K562 (cell line): ENCODE results near the gene MGA. TPM values are rescaled to one million over a fixed set of nuclear protein-coding genes. Genes with fewer than 3 reads are reported as not detected.

ENCODE experiments used
- ATAC-seq: fragments of 200-7000 bp; cut with Tn5 transposase; 3 replicates; pipeline ENCODE4 v1.9.1; 2020; ENCODE audit warnings: moderate library complexity
- BruUV-seq: library from RNA; stranded (reverse); fragments of 400-500 nt; replicated peaks from 2 replicates; lab custom pipeline; 2021; lab: Mats Ljungman, UMichigan
- CTCF ChIA-PET: fragments of 300-600 bp; formaldehyde crosslinking; extraction: SDS; loops from one replicate; lab custom pipeline; 2021; ENCODE audit warnings: low intra/inter-chr PET ratio; lab: Yijun Ruan, JAX
- POLR2A ChIA-PET: fragments of 300-600, 350-650 bp; sonication (Branson Sonifier 250); formaldehyde crosslinking; extraction: SDS; loops from one replicate; lab custom pipeline; 2021; ENCODE audit warnings: antibody characterized with exemption, inconsistent platforms; lab: Yijun Ruan, JAX
- DNase-seq, 4 experiments: peaks; one replicate each; pipeline versions ENCODE4 v3.0.0 to v3.0.0-alpha.2; 2011 to 2018; ENCODE audit warnings: low spot score in 3 of 4, mixed read lengths in 3 of 4; ENCODE audit errors: extremely low read depth in 1 of 4
- FAIRE-seq: peaks from 2 replicates; lab custom pipeline; 2011; peaks lifted over from hg19 to GRCh38; lab: Jason Lieb, UNC
- H2AFZ ChIP-seq: 2 replicates; pipeline ENCODE4 v1.6.0; 2011; ENCODE audit warnings: low read depth, low read length, control low read depth, inconsistent platforms
- H3K27ac ChIP-seq: fragments of 200-600 bp; 3 replicates; pipeline ENCODE4 v1.8.0; 2011; ENCODE audit warnings: low read depth, mild to moderate bottlenecking, control low read depth, inconsistent platforms, low read length, moderate library complexity, mixed read lengths; ENCODE audit errors: extremely low read depth
- H3K27me3 ChIP-seq, 2 experiments: fragments of 300-600 bp in 1 of 2; 2 replicates in 1 of 2; 3 replicates in 1 of 2; pipeline versions ENCODE4 v1.6.0 to v1.8.0; 2011; ENCODE audit warnings: inconsistent platforms in 2 of 2, low read length in 2 of 2, mild to moderate bottlenecking in 1 of 2, mixed read lengths in 1 of 2, moderate library complexity in 1 of 2; ENCODE audit not compliant: control insufficient read depth in 2 of 2, insufficient read depth in 2 of 2
- H3K36me3 ChIP-seq: fragments of 300-600 bp; 3 replicates; pipeline ENCODE4 v1.8.0; 2011; ENCODE audit warnings: mild to moderate bottlenecking, low read length, inconsistent platforms; ENCODE audit not compliant: control insufficient read depth, insufficient read depth
- H3K4me1 ChIP-seq, 2 experiments: fragments of 200-600 bp in 1 of 2; replicated peaks in 1 of 2; 2 replicates in 1 of 2; 3 replicates in 1 of 2; pipeline versions ENCODE4 v1.5.1 to v1.8.0; 2011; ENCODE audit warnings: inconsistent platforms in 2 of 2, low read length in 2 of 2, mild to moderate bottlenecking in 1 of 2, mixed read lengths in 1 of 2, moderate library complexity in 1 of 2; ENCODE audit not compliant: control insufficient read depth in 2 of 2, insufficient read depth in 2 of 2
- H3K4me2 ChIP-seq: 2 replicates; pipeline ENCODE4 v1.6.1; 2011; ENCODE audit warnings: low read length, control low read depth, inconsistent platforms, mixed read lengths; ENCODE audit not compliant: insufficient read depth
- H3K4me3 ChIP-seq: fragments of 200-600 bp; sonication (generic), shearing (Covaris generic); 2 replicates; pipeline ENCODE4 v1.5.1; 2016; ENCODE audit warnings: control low read depth, inconsistent platforms
- H3K79me2 ChIP-seq: fragments of 200-600 bp; 3 replicates; pipeline ENCODE4 v1.8.0; 2011; ENCODE audit warnings: low read length, inconsistent platforms; ENCODE audit not compliant: control insufficient read depth, insufficient read depth
- H3K9ac ChIP-seq, 2 experiments: 2 replicates each; pipeline versions ENCODE4 v1.6.0 to v1.6.1; 2011; ENCODE audit warnings: low read depth in 2 of 2, low read length in 2 of 2, control low read depth in 1 of 2, inconsistent platforms in 1 of 2, mild to moderate bottlenecking in 1 of 2, mixed read lengths in 1 of 2; ENCODE audit not compliant: insufficient read depth in 1 of 2
- H3K9me1 ChIP-seq: one replicate; pipeline ENCODE4 v1.6.0; 2011; ENCODE audit warnings: inconsistent platforms, mild to moderate bottlenecking, low read length, moderate library complexity; ENCODE audit not compliant: control insufficient read depth, insufficient read depth
- H3K9me3 ChIP-seq: replicated peaks from 2 replicates; pipeline ENCODE4 v1.5.1; 2011; ENCODE audit warnings: low read depth, low read length, inconsistent platforms; ENCODE audit not compliant: control insufficient read depth, insufficient read depth
- H4K20me1 ChIP-seq: replicated peaks from 2 replicates; pipeline ENCODE4 v1.6.1; 2011; ENCODE audit warnings: low read length, inconsistent platforms, mixed read lengths; ENCODE audit not compliant: control insufficient read depth, insufficient read depth
- AFF1 ChIP-seq, 2 experiments: fragments of 450-650 bp; IDR thresholded peaks; 2 replicates each; pipeline ENCODE4 v1.6.1; 2018; ENCODE audit warnings: mild to moderate bottlenecking in 2 of 2, low read depth in 1 of 2; ENCODE audit not compliant: partially characterized antibody in 2 of 2
- ATF4 ChIP-seq: fragments of 450-650 bp; formaldehyde crosslinking; IDR thresholded peaks from 2 replicates; pipeline ENCODE4 v1.4.0; 2022; ENCODE audit warnings: mild to moderate bottlenecking, moderate library complexity
- CBX5 ChIP-seq: IDR thresholded peaks from 2 replicates; pipeline ENCODE4 v1.6.1; 2014; ENCODE audit warnings: low read depth, borderline replicate concordance
- ELF1 ChIP-seq: fragments of 200-800 bp; sonication (Bioruptor generic); IDR thresholded peaks from 2 replicates; pipeline ENCODE4 v1.6.1; 2016; ENCODE audit warnings: missing genetic modification characterization, missing compliant biosample characterization
- ZBTB43 ChIP-seq: sonication (generic); formaldehyde crosslinking; IDR thresholded peaks from 2 replicates; pipeline ENCODE4 v1.8.0; 2023; ENCODE audit warnings: mild to moderate bottlenecking, missing genetic modification reagents
- ZNF512 ChIP-seq: IDR thresholded peaks from 2 replicates; pipeline ENCODE4 v1.6.1; 2016; ENCODE audit warnings: missing genetic modification characterization, missing compliant biosample characterization
- ZNF764 ChIP-seq: fragments of 250-450 bp; sonication (Bioruptor Pico); IDR thresholded peaks from 2 replicates; pipeline ENCODE4 v1.4.0; 2020; ENCODE audit warnings: low read depth, mild to moderate bottlenecking, moderate library complexity
- WGBS: fragments of 100-300 bp; shearing (Covaris generic); methylation state at CpG from one replicate; pipeline ENCODE4 v1.1.6; 2016; ENCODE audit warnings: low coverage, mixed read lengths; ENCODE audit not compliant: insufficient coverage; ENCODE audit errors: missing lambda C conversion rate; 5-methylcytosine and 5-hydroxymethylcytosine counted together
- in situ Hi-C: fragments of 300-500 bp; cut with MboI; formaldehyde crosslinking; loops from 4 replicates; pipeline ENCODE4 v1.15.0; 2018; ENCODE audit warnings: inconsistent platforms, mixed read lengths
- intact Hi-C: fragments of 100-400 bp; cut with micrococcal nuclease; formaldehyde crosslinking; loops from 2 replicates; pipeline ENCODE4 v1.14.2; 2022
- polyA plus RNA-seq, 8 experiments: library from polyadenylated mRNA; depleted of rRNA in 4 of 8; stranded (reverse) in 5 of 8; unstranded in 3 of 8; fragments of >200 nt; fragmentation: Nextera tagmentation in 2 of 8; fragmentation: Illumina TruSeq in 1 of 8; extraction: Ambion mirVana in 2 of 8; extraction: Trizol in 1 of 8; gene quantifications; 2 replicates each; pipeline versions ENCODE4 v1.2.1 to v1.2.3, GENCODE V29; 2011 to 2014; ENCODE audit warnings: inconsistent platforms in 1 of 8, missing spikeins in 1 of 8
- total RNA-seq, 7 experiments: library from RNA; depleted of rRNA in 6 of 7; stranded (reverse); fragments of >200 nt in 6 of 7; fragmentation: Illumina TruSeq in 2 of 7; extraction: Trizol in 2 of 7; gene quantifications; 2 replicates each; pipeline versions ENCODE4 v1.2.1 to v1.2.3, GENCODE V29; 2011 to 2021; ENCODE audit warnings: low replicate concordance in 1 of 7

Gene MGA
- total and polyA plus RNA-seq, 9 of the 15 experiments (the other 6 are each of a cell fraction or from before 2014, with no cell fraction given), result 4.7 to 56.1 (median 21.1) TPM

- no peaks in the 10 kb centered on the region for H4K20me1 ChIP-seq
- no peak overlapping the region for H3K27ac ChIP-seq
- H3K9ac ChIP-seq, result no peak overlapping the region
- H3K4me3 ChIP-seq, result no peak overlapping the region
- 0 out of 2 replicates have a peak, but pooled peaks cover 1% of the 10 kb centered on the region for H3K9me3 ChIP-seq
- H3K4me1 ChIP-seq, result no peaks in the 10 kb centered on the region; a peak in 1 of 5 replicates
- CTCF ChIA-PET, result no interaction called here
- H3K79me2 ChIP-seq, result no peaks in the 10 kb centered on the region
- intact Hi-C loops, result no loop called here
- no TSS peak for BruUV-seq
- 17% methylated on average over 1 of the region's 1 CpG for WGBS
- ATAC-seq, result no peak
- DNase-seq, result no peak
- H2AFZ ChIP-seq, result no peak overlapping the region
- H3K9me1 ChIP-seq, result no peaks in the 10 kb centered on the region
- in situ Hi-C loops, result no loop called here
- H3K27me3 ChIP-seq, result no peaks in the 10 kb centered on the region
- TF ChIP-seq CBX5 (no peak), ZNF764 (CRISPR knock-in tag) (no peak), ZNF512 (tag) (peak; percentile 28)
- no peak for FAIRE-seq
- no peaks in the 10 kb centered on the region for H3K36me3 ChIP-seq
- no peak overlapping the region for H3K4me2 ChIP-seq
- POLR2A ChIA-PET, result no interaction called here
Measured at GRCh38 chr15:41651373-41651772, 8.8 kb upstream of the MGA start.

- CTCF ChIA-PET, result no interaction called here
- BruUV-seq, result no TSS peak
- H3K27ac ChIP-seq, result no peak overlapping the region
- TF ChIP-seq ELF1 (tag), result no peak
- no peak for TF ChIP-seq ZBTB43 (CRISPR knock-in tag)
- TF ChIP-seq AFF1 (IDR thresholded peaks at IDR 0.05; ENCODE audit: low read depth in 1 of 2, partially characterized antibody in 2 of 2), result no peak
- TF ChIP-seq ATF4 (CRISPR knock-in tag), result no peak
Measured at GRCh38 chr15:41653760-41654159, 6.4 kb upstream of the MGA start.

More at GRCh38 chr15:41653760-41654159, 6.4 kb upstream of the MGA start:
- Histone ChIP-seq H4K20me1 (no peaks in the 10 kb centered on the region), H3K4me2 (no peak overlapping the region), H3K9ac (no peak overlapping the region), H3K4me1 (peaks cover 0 to under 1% of the 10 kb centered on the region in 2 experiments; a peak in 2 of 5 replicates), H3K79me2 (no peaks in the 10 kb centered on the region), H3K9me1 (no peaks in the 10 kb centered on the region), H3K36me3 (no peaks in the 10 kb centered on the region), H2AFZ (peak overlapping the region; percentile 46), H3K4me3 (no peak overlapping the region), H3K9me3 (0 out of 2 replicates have a peak, but pooled peaks cover 1% of the 10 kb centered on the region), H3K27me3 (no peaks in the 10 kb centered on the region)
- DNase-seq (no peak), FAIRE-seq (no peak), ATAC-seq (no peak)
- in situ Hi-C loops, result no loop called here
- 12% methylated on average over 3 of the region's 3 CpGs for WGBS
- POLR2A ChIA-PET, result interaction anchor here (0.6 to 1.4 kb wide), 3 partner anchors 8 to 53 kb away, joined by 3 to 4 read pairs (median 3); no protein-coding TSS in a partner anchor
- intact Hi-C loops, result no loop called here
